ENCODE data around the gene AKT1.
A peak's percentile ranks its signal among the peaks of the same experiment; 100 is the strongest.

AKT1 gene

GRCh38 chr14:104830781-104831180 lies 35.2 kb upstream of the AKT1 start:
- no peak overlapping the region for H3K4me2 ChIP-seq (ENCODE audit: insufficient read depth, low read length, poor library complexity, severe bottlenecking)
- no peak for DNase-seq (ENCODE audit: low spot score)
- H3K36me3 ChIP-seq (replicated peaks in 1 of 2; ENCODE audit: control insufficient read depth in 2 of 2, insufficient read depth in 2 of 2, low read length in 2 of 2): no peaks in the 10 kb centered on the region
- no peak overlapping the region for H3K9ac ChIP-seq (ENCODE audit: low read depth, low read length, poor library complexity)
- no peak overlapping the region for H4K8ac ChIP-seq (ENCODE audit: low read depth, low read length)
- no peak overlapping the region for H3K4me3 ChIP-seq (ENCODE audit: low read length in 2 of 2)
- peaks cover 0 to 11% (median 7%) of the 10 kb centered on the region in 3 experiments for H3K27me3 ChIP-seq (ENCODE audit: control insufficient read depth in 3 of 3, insufficient read depth in 3 of 3, low read depth in 1 of 3, low read length in 3 of 3)
- H3K4me1 ChIP-seq (ENCODE audit: control insufficient read depth in 2 of 2, insufficient read depth in 1 of 2, low read depth in 1 of 2, low read length in 2 of 2): peaks cover 7 to 9% of the 10 kb centered on the region in 2 donors
- no peak overlapping the region for H3K27ac ChIP-seq (replicated peaks; ENCODE audit: low read length)
- no peak overlapping the region for H3K14ac ChIP-seq (ENCODE audit: low read length)
- H3K23ac ChIP-seq (ENCODE audit: low read depth, low read length, poor library complexity): no peak overlapping the region
- H4K91ac ChIP-seq (ENCODE audit: low read depth, low read length, poor library complexity): no peak overlapping the region
- no peak overlapping the region for H2AK5ac ChIP-seq (ENCODE audit: low read depth, low read length)
- WGBS, 2 donors (ENCODE audit: extremely low coverage in 2 of 2, insufficient read length in 2 of 2, insufficient replicate concordance in 1 of 2): no CpG with 5 or more reads among the region's 9 CpGs
- no peak overlapping the region for H2BK15ac ChIP-seq (ENCODE audit: low read length)
- peaks cover 2% of the 10 kb centered on the region for H3K79me1 ChIP-seq (ENCODE audit: low read depth, low read length)
- H3K9me3 ChIP-seq (replicated peaks in 1 of 2; ENCODE audit: control insufficient read depth in 2 of 2, insufficient read depth in 1 of 2, low read depth in 1 of 2, low read length in 2 of 2): no peaks in the 10 kb centered on the region
- H2BK12ac ChIP-seq (ENCODE audit: low read length): no peak overlapping the region
- H2BK120ac ChIP-seq (ENCODE audit: low read depth, low read length): no peak overlapping the region
- no peak overlapping the region for H2AFZ ChIP-seq (ENCODE audit: low read length)
- no peak overlapping the region for H2BK5ac ChIP-seq (ENCODE audit: low read length)
- H3K18ac ChIP-seq (ENCODE audit: low read length): no peak overlapping the region
- no peak overlapping the region for H3K4ac ChIP-seq (ENCODE audit: low read length)

- peak overlapping the region; percentile 16 for H3K23ac ChIP-seq (ENCODE audit: low read depth, low read length, poor library complexity)
- H2AFZ ChIP-seq (ENCODE audit: low read length): peak overlapping the region; percentile 100
- H3K18ac ChIP-seq (ENCODE audit: low read length): peak overlapping the region; percentile 94
- peak overlapping the region; percentile 92 for H4K8ac ChIP-seq (ENCODE audit: low read depth, low read length)
- no CpG with 5 or more reads among the region's 39 CpGs for WGBS, 2 donors (ENCODE audit: extremely low coverage in 2 of 2, insufficient read length in 2 of 2, insufficient replicate concordance in 1 of 2)
- DNase-seq (ENCODE audit: low spot score): peak; percentile 66
- H3K4me1 ChIP-seq (ENCODE audit: control insufficient read depth in 2 of 2, insufficient read depth in 1 of 2, low read depth in 1 of 2, low read length in 2 of 2): peaks cover 7 to 9% of the 10 kb centered on the region in 2 donors
- H3K36me3 ChIP-seq (replicated peaks in 1 of 2; ENCODE audit: control insufficient read depth in 2 of 2, insufficient read depth in 2 of 2, low read length in 2 of 2): no peaks in the 10 kb centered on the region
- H2BK12ac ChIP-seq (ENCODE audit: low read length): peak overlapping the region; percentile 14
- peak overlapping the region; percentile 71 for H3K4me2 ChIP-seq (ENCODE audit: insufficient read depth, low read length, poor library complexity, severe bottlenecking)
- peak overlapping the region; percentile 1 for H3K4ac ChIP-seq (ENCODE audit: low read length)
- peak overlapping the region; percentile 47 to 79 for H3K4me3 ChIP-seq (ENCODE audit: low read length in 2 of 2)
- H2BK5ac ChIP-seq (ENCODE audit: low read length): peak overlapping the region; percentile 63
- peaks cover 5 to 7% of the 10 kb centered on the region in 2 donors for H3K9me3 ChIP-seq (replicated peaks in 1 of 2; ENCODE audit: control insufficient read depth in 2 of 2, insufficient read depth in 1 of 2, low read depth in 1 of 2, low read length in 2 of 2)
- no peak overlapping the region for H4K91ac ChIP-seq (ENCODE audit: low read depth, low read length, poor library complexity)
- H3K27me3 ChIP-seq (ENCODE audit: control insufficient read depth in 3 of 3, insufficient read depth in 3 of 3, low read depth in 1 of 3, low read length in 3 of 3): peaks cover 2 to 27% (median 10%) of the 10 kb centered on the region in 3 experiments
- H2AK5ac ChIP-seq (ENCODE audit: low read depth, low read length): peak overlapping the region; percentile 28
- peak overlapping the region; percentile 67 for H2BK15ac ChIP-seq (ENCODE audit: low read length)
- H3K79me1 ChIP-seq (ENCODE audit: low read depth, low read length): peaks cover 2% of the 10 kb centered on the region
- H2BK120ac ChIP-seq (ENCODE audit: low read depth, low read length): peak overlapping the region; percentile 85
- H3K27ac ChIP-seq (replicated peaks; ENCODE audit: low read length): no peak overlapping the region
- peak overlapping the region; percentile 71 for H3K14ac ChIP-seq (ENCODE audit: low read length)
- peak overlapping the region; percentile 79 for H3K9ac ChIP-seq (ENCODE audit: low read depth, low read length, poor library complexity)
Measured at GRCh38 chr14:104827177-104828055, 31.9 kb upstream of the AKT1 start.

GRCh38 chr14:104826861-104827176 lies 31.3 kb upstream of the AKT1 start:
- WGBS, 2 donors (ENCODE audit: extremely low coverage in 2 of 2, insufficient read length in 2 of 2, insufficient replicate concordance in 1 of 2): no CpG with 5 or more reads among the region's 27 CpGs
- H3K36me3 ChIP-seq (replicated peaks in 1 of 2; ENCODE audit: control insufficient read depth in 2 of 2, insufficient read depth in 2 of 2, low read length in 2 of 2): no peaks in the 10 kb centered on the region
- H3K27me3 ChIP-seq (ENCODE audit: control insufficient read depth in 3 of 3, insufficient read depth in 3 of 3, low read depth in 1 of 3, low read length in 3 of 3): peaks cover 2 to 27% (median 10%) of the 10 kb centered on the region in 3 experiments
- no peak overlapping the region for H3K4ac ChIP-seq (ENCODE audit: low read length)
- H4K91ac ChIP-seq (ENCODE audit: low read depth, low read length, poor library complexity): no peak overlapping the region
- H3K4me2 ChIP-seq (ENCODE audit: insufficient read depth, low read length, poor library complexity, severe bottlenecking): peak overlapping the region; percentile 71
- no peak overlapping the region for H3K14ac ChIP-seq (ENCODE audit: low read length)
- H3K4me3 ChIP-seq (ENCODE audit: low read length in 2 of 2): peak overlapping the region; percentile 47 to 79
- H2BK15ac ChIP-seq (ENCODE audit: low read length): no peak overlapping the region
- peak; percentile 36 for DNase-seq (ENCODE audit: low spot score)
- no peak overlapping the region for H2BK12ac ChIP-seq (ENCODE audit: low read length)
- H2BK5ac ChIP-seq (ENCODE audit: low read length): peak overlapping the region; percentile 63
- H3K4me1 ChIP-seq (ENCODE audit: control insufficient read depth in 2 of 2, insufficient read depth in 1 of 2, low read depth in 1 of 2, low read length in 2 of 2): peaks cover 7 to 9% of the 10 kb centered on the region in 2 donors
- no peak overlapping the region for H3K27ac ChIP-seq (replicated peaks; ENCODE audit: low read length)
- peak overlapping the region; percentile 39 for H3K9ac ChIP-seq (ENCODE audit: low read depth, low read length, poor library complexity)
- H4K8ac ChIP-seq (ENCODE audit: low read depth, low read length): peak overlapping the region; percentile 90
- H2AFZ ChIP-seq (ENCODE audit: low read length): peak overlapping the region; percentile 100
- peak overlapping the region; percentile 28 for H2AK5ac ChIP-seq (ENCODE audit: low read depth, low read length)
- H3K23ac ChIP-seq (ENCODE audit: low read depth, low read length, poor library complexity): peak overlapping the region; percentile 16
- peak overlapping the region; percentile 90 for H3K18ac ChIP-seq (ENCODE audit: low read length)
- peaks cover 5 to 7% of the 10 kb centered on the region in 2 donors for H3K9me3 ChIP-seq (replicated peaks in 1 of 2; ENCODE audit: control insufficient read depth in 2 of 2, insufficient read depth in 1 of 2, low read depth in 1 of 2, low read length in 2 of 2)
- peaks cover 2% of the 10 kb centered on the region for H3K79me1 ChIP-seq (ENCODE audit: low read depth, low read length)
- peak overlapping the region; percentile 85 for H2BK120ac ChIP-seq (ENCODE audit: low read depth, low read length)

GRCh38 chr14:104826189-104826860 lies 30.8 kb upstream of the AKT1 start:
- H2AFZ ChIP-seq (ENCODE audit: low read length): peak overlapping the region; percentile 100
- H2AK5ac ChIP-seq (ENCODE audit: low read depth, low read length): no peak overlapping the region
- no peak overlapping the region for H4K91ac ChIP-seq (ENCODE audit: low read depth, low read length, poor library complexity)
- peaks cover 2% of the 10 kb centered on the region for H3K79me1 ChIP-seq (ENCODE audit: low read depth, low read length)
- no peak overlapping the region for H3K4ac ChIP-seq (ENCODE audit: low read length)
- peaks cover 7 to 9% of the 10 kb centered on the region in 2 donors for H3K4me1 ChIP-seq (ENCODE audit: control insufficient read depth in 2 of 2, insufficient read depth in 1 of 2, low read depth in 1 of 2, low read length in 2 of 2)
- H3K9me3 ChIP-seq (replicated peaks in 1 of 2; ENCODE audit: control insufficient read depth in 2 of 2, insufficient read depth in 1 of 2, low read depth in 1 of 2, low read length in 2 of 2): peaks cover 5 to 7% of the 10 kb centered on the region in 2 donors
- peaks cover 2 to 27% (median 10%) of the 10 kb centered on the region in 3 experiments for H3K27me3 ChIP-seq (ENCODE audit: control insufficient read depth in 3 of 3, insufficient read depth in 3 of 3, low read depth in 1 of 3, low read length in 3 of 3)
- peak overlapping the region; percentile 79 for H3K9ac ChIP-seq (ENCODE audit: low read depth, low read length, poor library complexity)
- no peak overlapping the region for H3K23ac ChIP-seq (ENCODE audit: low read depth, low read length, poor library complexity)
- H3K36me3 ChIP-seq (replicated peaks in 1 of 2; ENCODE audit: control insufficient read depth in 2 of 2, insufficient read depth in 2 of 2, low read length in 2 of 2): no peaks in the 10 kb centered on the region
- H2BK120ac ChIP-seq (ENCODE audit: low read depth, low read length): no peak overlapping the region
- peak overlapping the region; percentile 91 for H3K18ac ChIP-seq (ENCODE audit: low read length)
- peak overlapping the region; percentile 56 to 89 for H3K4me3 ChIP-seq (ENCODE audit: low read length in 2 of 2)
- DNase-seq (ENCODE audit: low spot score): peak; percentile 86
- peak overlapping the region; percentile 77 for H2BK12ac ChIP-seq (ENCODE audit: low read length)
- H2BK5ac ChIP-seq (ENCODE audit: low read length): peak overlapping the region; percentile 63
- no peak overlapping the region for H4K8ac ChIP-seq (ENCODE audit: low read depth, low read length)
- H2BK15ac ChIP-seq (ENCODE audit: low read length): peak overlapping the region; percentile 72
- H3K27ac ChIP-seq (replicated peaks; ENCODE audit: low read length): no peak overlapping the region
- no peak overlapping the region for H3K14ac ChIP-seq (ENCODE audit: low read length)
- H3K4me2 ChIP-seq (ENCODE audit: insufficient read depth, low read length, poor library complexity, severe bottlenecking): peak overlapping the region; percentile 75
- no CpG with 5 or more reads among the region's 54 CpGs for WGBS, 2 donors (ENCODE audit: extremely low coverage in 2 of 2, insufficient read length in 2 of 2, insufficient replicate concordance in 1 of 2)

All from neuronal stem cell (in vitro differentiated cells).